Neutrophil (primary cell): ENCODE measurements around the gene MYEOV.

Experiments
- H3K27ac ChIP-seq: fragments of 200-600 bp; sonication (generic); 2 replicates; pipeline ENCODE4 v1.5.1; 2016; ENCODE audit warnings: mild to moderate bottlenecking, moderate library complexity
- H3K27me3 ChIP-seq: fragments of 200-600 bp; sonication (generic); 2 replicates; pipeline ENCODE4 v1.6.0; 2016; ENCODE audit warnings: mild to moderate bottlenecking
- H3K36me3 ChIP-seq: fragments of 200-600 bp; sonication (generic); 2 replicates; pipeline ENCODE4 v1.5.1; 2017
- H3K4me1 ChIP-seq, 2 experiments: fragments of 200-600 bp in 1 of 2; sonication (generic) in 1 of 2; 1 replicate in 1 of 2; 2 replicates in 1 of 2; pipeline versions ENCODE4 v1.5.1 to v1.6.1; 2013 to 2016; ENCODE audit warnings: low read depth in 1 of 2, low read length in 1 of 2, mild to moderate bottlenecking in 1 of 2, moderate library complexity in 1 of 2; ENCODE audit not compliant: control insufficient read depth in 1 of 2, insufficient read depth in 1 of 2
- H3K4me3 ChIP-seq, 2 experiments: fragments of 200-600 bp in 1 of 2; sonication (generic) in 1 of 2; 1 replicate in 1 of 2; 2 replicates in 1 of 2; pipeline ENCODE4 v1.5.1; 2013 to 2016; ENCODE audit warnings: low read depth in 1 of 2, low read length in 1 of 2, mild to moderate bottlenecking in 1 of 2, moderate library complexity in 1 of 2
- H3K9me3 ChIP-seq: fragments of 200-600 bp; sonication (generic); 2 replicates; pipeline ENCODE4 v1.5.1; 2016
- CTCF ChIP-seq: fragments of 200-600 bp; sonication (generic); IDR thresholded peaks from 2 replicates; pipeline ENCODE4 v1.5.1; 2016; ENCODE audit warnings: antibody characterized with exemption

MYEOV gene

GRCh38 chr11:69276165-69276564, 17.8 kb upstream of the MYEOV start:
- Histone ChIP-seq H3K36me3 (no peaks in the 10 kb centered on the region), H3K4me1 (no peaks in the 10 kb centered on the region), H3K27me3 (peaks cover 10% of the 10 kb centered on the region), H3K4me3 (no peak overlapping the region), H3K9me3 (no peaks in the 10 kb centered on the region), H3K27ac (no peak overlapping the region)
- no peak for TF ChIP-seq CTCF

GRCh38 chr11:69277074-69277809, 16.7 kb upstream of the MYEOV start:
- no peaks in the 10 kb centered on the region for H3K4me1 ChIP-seq
- peaks cover 10% of the 10 kb centered on the region for H3K27me3 ChIP-seq
- no peak overlapping the region for H3K4me3 ChIP-seq
- no peak overlapping the region for H3K27ac ChIP-seq
- no peaks in the 10 kb centered on the region for H3K9me3 ChIP-seq
- TF ChIP-seq CTCF: no peak
- no peaks in the 10 kb centered on the region for H3K36me3 ChIP-seq

GRCh38 chr11:69278091-69278867, 15.7 kb upstream of the MYEOV start:
- H3K27ac ChIP-seq: no peak overlapping the region
- no peak for TF ChIP-seq CTCF
- H3K27me3 ChIP-seq: peaks cover 10% of the 10 kb centered on the region
- no peaks in the 10 kb centered on the region for H3K9me3 ChIP-seq
- no peak overlapping the region for H3K4me3 ChIP-seq
- H3K4me1 ChIP-seq: no peaks in the 10 kb centered on the region
- H3K36me3 ChIP-seq: no peaks in the 10 kb centered on the region

GRCh38 chr11:69280451-69280850, 13.5 kb upstream of the MYEOV start:
- H3K9me3 ChIP-seq: no peaks in the 10 kb centered on the region
- no peaks in the 10 kb centered on the region for H3K36me3 ChIP-seq
- no peak overlapping the region for H3K4me3 ChIP-seq
- peaks cover 10% of the 10 kb centered on the region for H3K27me3 ChIP-seq
- TF ChIP-seq CTCF: no peak
- no peak overlapping the region for H3K27ac ChIP-seq
- H3K4me1 ChIP-seq: no peaks in the 10 kb centered on the region

- H3K4me1 ChIP-seq: no peaks in the 10 kb centered on the region
- no peaks in the 10 kb centered on the region for H3K9me3 ChIP-seq
- no peak overlapping the region for H3K27ac ChIP-seq
- no peak for TF ChIP-seq CTCF
- no peak overlapping the region for H3K4me3 ChIP-seq
- H3K27me3 ChIP-seq: peaks cover 10% of the 10 kb centered on the region
- H3K36me3 ChIP-seq: no peaks in the 10 kb centered on the region
Observed at GRCh38 chr11:69280994-69281393, 13.0 kb upstream of the MYEOV start.
